GM20000 (cell line): Measurements from ENCODE around the gene FAM118B.

Experiments used
- DNase-seq: peaks from one replicate; pipeline ENCODE4 v3.0.0; 2012; ENCODE audit warnings: low spot score
- TF ChIP-seq, protein P1 (sequence below): IDR thresholded peaks from 2 replicates; pipeline ENCODE4 v1.5.1; 2012; ENCODE audit warnings: mild to moderate bottlenecking, control low read depth; ENCODE audit errors: extremely low read depth, missing control alignments

FAM118B gene

DNA sequence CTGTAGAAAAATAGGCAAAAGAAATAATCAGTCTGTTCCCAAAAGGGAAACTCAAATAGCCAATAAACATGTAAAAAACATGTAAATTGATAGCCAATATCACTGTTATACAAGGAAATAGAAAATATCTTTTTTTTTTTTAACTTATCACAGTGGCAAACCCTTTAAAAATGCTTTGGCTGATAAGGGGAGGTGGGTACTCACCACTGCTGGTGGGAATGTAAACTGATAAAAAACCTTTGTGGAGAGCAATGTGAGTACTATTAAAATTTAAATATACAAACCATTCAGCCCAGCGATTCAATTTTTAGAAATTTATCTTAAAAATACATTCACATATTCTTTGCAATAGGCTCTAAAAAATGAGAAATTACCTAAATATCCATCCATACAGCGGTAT, 3.7 kb upstream of the FAM118B start:
- TF ChIP-seq, protein P1, sequence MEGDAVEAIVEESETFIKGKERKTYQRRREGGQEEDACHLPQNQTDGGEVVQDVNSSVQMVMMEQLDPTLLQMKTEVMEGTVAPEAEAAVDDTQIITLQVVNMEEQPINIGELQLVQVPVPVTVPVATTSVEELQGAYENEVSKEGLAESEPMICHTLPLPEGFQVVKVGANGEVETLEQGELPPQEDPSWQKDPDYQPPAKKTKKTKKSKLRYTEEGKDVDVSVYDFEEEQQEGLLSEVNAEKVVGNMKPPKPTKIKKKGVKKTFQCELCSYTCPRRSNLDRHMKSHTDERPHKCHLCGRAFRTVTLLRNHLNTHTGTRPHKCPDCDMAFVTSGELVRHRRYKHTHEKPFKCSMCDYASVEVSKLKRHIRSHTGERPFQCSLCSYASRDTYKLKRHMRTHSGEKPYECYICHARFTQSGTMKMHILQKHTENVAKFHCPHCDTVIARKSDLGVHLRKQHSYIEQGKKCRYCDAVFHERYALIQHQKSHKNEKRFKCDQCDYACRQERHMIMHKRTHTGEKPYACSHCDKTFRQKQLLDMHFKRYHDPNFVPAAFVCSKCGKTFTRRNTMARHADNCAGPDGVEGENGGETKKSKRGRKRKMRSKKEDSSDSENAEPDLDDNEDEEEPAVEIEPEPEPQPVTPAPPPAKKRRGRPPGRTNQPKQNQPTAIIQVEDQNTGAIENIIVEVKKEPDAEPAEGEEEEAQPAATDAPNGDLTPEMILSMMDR = no peak
- no peak for DNase-seq

DNA sequence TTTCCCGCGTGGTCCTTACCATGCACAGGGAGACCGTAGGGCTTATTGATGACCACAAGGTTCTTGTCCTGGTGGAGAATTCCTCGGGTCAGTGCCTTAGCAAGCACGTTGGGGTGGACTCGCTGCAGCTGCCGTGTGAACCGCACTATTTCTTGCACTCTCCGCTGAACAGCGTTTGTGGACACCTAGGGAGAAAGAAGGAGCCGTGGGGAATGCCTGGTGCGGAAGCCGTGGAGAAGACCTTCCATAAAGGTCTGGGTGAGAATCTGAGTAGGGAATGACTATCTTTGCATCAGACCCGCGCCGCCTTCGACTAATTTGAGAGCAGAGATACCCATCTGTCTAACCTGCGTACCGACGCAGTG, 729 bp upstream of the FAM118B start:
- DNase-seq = no peak
- TF ChIP-seq, protein P1 = no peak

DNA sequence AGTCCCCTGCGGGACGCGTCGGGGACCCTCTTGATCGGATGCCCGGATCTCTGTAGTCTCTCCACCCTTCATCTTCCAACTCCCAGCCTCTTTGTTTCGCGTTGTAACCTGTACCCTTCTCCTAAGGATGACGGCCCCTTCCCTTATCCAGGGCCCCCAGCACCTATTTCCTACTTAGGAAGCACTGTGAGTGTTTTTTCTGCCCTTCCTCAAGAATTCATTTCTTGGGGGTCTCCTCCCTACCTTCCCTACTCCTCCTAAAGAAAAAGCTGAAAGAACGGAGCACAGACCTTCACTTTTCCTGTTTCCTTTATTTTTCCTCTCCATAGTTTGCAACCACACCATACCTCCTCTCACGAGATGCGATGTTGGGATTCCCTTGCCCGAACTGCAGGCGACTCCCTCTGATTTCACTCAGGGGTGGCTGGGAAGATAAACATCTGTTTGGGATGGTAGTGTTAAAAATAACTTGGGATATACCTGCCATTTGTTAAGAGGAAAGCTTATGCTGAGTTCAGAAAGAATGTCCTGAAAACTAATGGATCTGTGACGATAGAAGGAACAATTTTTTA, 593 bp downstream of the FAM118B start:
- TF ChIP-seq, protein P1 = no peak
- no peak for DNase-seq

DNA sequence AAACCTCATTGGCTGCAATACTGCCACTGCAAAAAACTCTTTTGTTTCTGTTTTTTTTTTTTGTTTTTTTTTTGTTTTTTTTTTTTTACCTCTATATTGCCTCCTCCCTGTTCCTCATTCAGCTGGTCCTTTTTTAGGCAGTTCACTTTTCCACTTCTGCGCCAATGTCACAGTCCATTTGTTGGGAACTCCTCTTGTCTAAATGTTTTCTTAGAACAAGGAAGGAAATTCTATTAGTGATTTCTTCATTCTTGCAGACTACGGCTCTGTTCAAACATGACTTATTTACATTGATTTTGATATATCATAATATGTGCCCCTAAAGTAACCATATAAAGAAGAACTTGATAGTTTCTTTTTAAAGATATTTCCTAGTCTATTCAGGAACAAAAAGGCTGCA, 2.9 kb downstream of the FAM118B start:
- no peak for DNase-seq

DNA sequence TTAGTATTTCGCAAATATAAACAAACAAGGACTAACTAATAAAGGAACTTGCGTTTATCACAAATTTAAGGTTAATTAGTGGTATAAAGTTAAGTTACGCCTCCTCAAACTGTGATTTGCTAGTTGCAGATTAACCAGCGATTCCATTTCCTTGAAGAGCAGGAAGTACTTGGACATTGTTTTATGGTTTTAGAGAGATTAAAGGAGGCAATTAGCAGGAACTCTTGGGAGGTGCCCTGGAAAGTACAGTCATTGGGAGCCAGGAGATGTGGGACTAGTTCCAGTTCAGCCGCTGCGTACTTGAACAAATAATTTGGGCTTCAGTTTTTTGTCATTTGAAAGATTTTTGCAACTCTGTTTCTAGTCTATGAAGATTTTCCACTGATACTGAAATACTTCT, 3.3 kb downstream of the FAM118B start:
- TF ChIP-seq, protein P1 = no peak

More for the DNA sequence above, 2.9 kb downstream of the FAM118B start:
- TF ChIP-seq, protein P1 = no peak

DNA sequence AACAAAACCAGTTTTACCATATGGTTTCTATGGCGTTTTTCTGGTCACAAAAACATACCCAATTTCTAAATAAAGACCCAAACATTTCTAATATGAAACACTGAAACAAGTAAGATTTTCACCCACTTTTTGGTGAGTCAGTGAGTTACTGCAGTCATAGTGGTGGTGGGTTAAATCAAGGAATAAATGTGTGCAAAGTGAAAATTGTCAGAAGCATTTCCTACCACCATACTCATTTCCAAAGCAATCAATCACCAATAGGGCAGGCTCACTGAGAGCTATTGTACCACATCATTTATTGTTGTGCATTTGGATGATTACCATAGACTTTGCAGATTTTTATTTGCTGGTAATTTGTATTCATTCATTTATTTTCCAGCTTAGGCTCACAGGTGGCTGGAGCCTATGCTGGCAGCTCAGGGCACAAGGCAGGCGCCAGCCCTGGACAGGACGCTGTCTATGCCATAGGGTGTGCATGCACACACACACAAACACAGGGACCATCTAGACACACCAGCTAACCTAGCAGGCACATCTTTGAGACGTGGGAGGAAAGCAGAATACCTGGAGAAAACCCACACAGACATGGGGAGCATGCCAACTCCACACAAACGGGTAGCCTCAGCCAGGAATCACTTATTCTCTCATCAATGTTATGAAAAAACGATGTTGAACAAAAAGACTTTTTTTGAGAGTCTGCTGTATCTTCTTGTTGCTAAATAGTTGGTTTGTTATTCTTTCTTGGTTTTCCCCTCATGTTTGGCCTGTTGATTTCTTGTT, 5.1 kb downstream of the FAM118B start:
- TF ChIP-seq, protein P1 = no peak
- DNase-seq = no peak

More for the DNA sequence above, 3.3 kb downstream of the FAM118B start:
- DNase-seq = no peak

DNA sequence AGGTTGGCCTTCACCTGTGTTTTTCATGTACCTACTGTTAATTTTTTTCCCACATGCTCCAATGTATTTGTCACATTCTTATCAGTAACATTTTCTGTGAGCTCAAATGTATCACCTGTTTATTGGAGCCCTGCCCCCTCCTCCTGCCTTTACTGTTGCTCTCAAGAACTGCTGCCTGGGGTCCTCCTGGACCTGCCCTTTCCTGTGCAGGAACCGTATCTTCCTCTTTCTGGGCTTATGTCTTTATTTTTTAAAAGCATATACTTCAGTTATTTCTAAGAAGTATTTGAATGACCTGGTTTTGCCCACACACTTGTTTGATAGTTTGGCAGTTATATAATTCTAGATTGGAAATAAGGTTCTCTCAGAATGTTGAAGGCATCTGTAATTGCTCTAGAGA, 5.9 kb downstream of the FAM118B start:
- DNase-seq = no peak
- TF ChIP-seq, protein P1 = no peak
